ENCODE results near the gene DNAJC8. TPM values are rescaled to one million over a fixed set of nuclear protein-coding genes. Genes with fewer than 3 reads are reported as not detected.

DNAJC8 gene
- total and polyA plus RNA-seq, 2 of the 8 experiments (the other 6 are each of a cell fraction or from before 2014, with no cell fraction given) = 116 to 134 TPM

- peaks cover 3% of the 10 kb centered on the region; the same call in 1 of the 2 replicates for H3K79me1 ChIP-seq (ENCODE audit: low read depth, low read length)
- 73% methylated on average over 2 of the region's 2 CpGs; no CpG with 5 or more reads in 1 of the 2 experiments for WGBS, 2 experiments (ENCODE audit: extremely low coverage in 1 of 2, insufficient coverage in 1 of 2, insufficient read length in 1 of 2, insufficient replicate concordance in 2 of 2, low coverage in 1 of 2, low lambda C conversion rate in 2 of 2, missing lambda C conversion rate in 1 of 2)
- no peak overlapping the region for H2BK120ac ChIP-seq (replicated peaks; ENCODE audit: low read depth, low read length)
- FAIRE-seq (no peak), DNase-seq (ENCODE audit: low read depth in 1 of 2, low spot score in 2 of 2) (no peak)
- no peak overlapping the region for H3K23ac ChIP-seq (ENCODE audit: insufficient read length)
- H4K20me1 ChIP-seq (replicated peaks in 1 of 2; ENCODE audit: control insufficient read depth in 1 of 2, insufficient read depth in 2 of 2, low read length in 2 of 2) = no peaks in the 10 kb centered on the region
- TF ChIP-seq ASH2L (IDR thresholded peaks at IDR 0.05; ENCODE audit: low read length) (no peak), CEBPB (IDR thresholded peaks at IDR 0.05; ENCODE audit: low read depth, low read length) (no peak), SIX5 (IDR thresholded peaks at IDR 0.05; ENCODE audit: low read depth, low read length) (no peak), KDM4A (IDR thresholded peaks at IDR 0.05; ENCODE audit: low read depth, low read length, severe bottlenecking) (no peak), GTF2F1 (IDR thresholded peaks at IDR 0.05; ENCODE audit: borderline replicate concordance, low read depth, low read length) (no peak)
- no peak overlapping the region for H2AFZ ChIP-seq (ENCODE audit: low read length)
- H2BK5ac ChIP-seq (ENCODE audit: low read depth, low read length) = no peak overlapping the region
- no peak overlapping the region for H4K91ac ChIP-seq (replicated peaks; ENCODE audit: insufficient read length, low read length)
- H3K4me1 ChIP-seq (replicated peaks in 1 of 4; ENCODE audit: control insufficient read depth in 3 of 4, insufficient read depth in 4 of 4, low read length in 3 of 4) = no peaks in the 10 kb centered on the region
- ChIA-PET CTCF (ENCODE audit: partially characterized antibody) (no interaction called here), POLR2A (ENCODE audit: partially characterized antibody) (no interaction called here)
- H3K27ac ChIP-seq (ENCODE audit: low read depth, low read length) = no peak overlapping the region
- H3K4ac ChIP-seq (replicated peaks; ENCODE audit: insufficient read length, low read depth, low read length) = no peak overlapping the region
- H3K9ac ChIP-seq (replicated peaks in 1 of 4; ENCODE audit: extremely low read depth in 1 of 4, low read depth in 3 of 4, low read length in 3 of 4) = no peak overlapping the region
- no peak overlapping the region for H2BK20ac ChIP-seq (ENCODE audit: low read length)
- no peak overlapping the region for H3K18ac ChIP-seq (ENCODE audit: extremely low read depth, low read length)
- H3K23me2 ChIP-seq (ENCODE audit: low read depth, low read length) = peaks cover 5% of the 10 kb centered on the region; the same call in 1 of the 2 replicates
- peaks cover 10 to 36% of the 10 kb centered on the region in 2 experiments for H3K79me2 ChIP-seq (ENCODE audit: control insufficient read depth in 1 of 2, insufficient read depth in 2 of 2, low read length in 2 of 2)
- H2AK5ac ChIP-seq (ENCODE audit: low read depth, low read length) = no peak overlapping the region
- no peaks in the 10 kb centered on the region for H3K9me3 ChIP-seq (ENCODE audit: insufficient read depth in 2 of 2, low read depth in 1 of 2, low read length in 1 of 2)
- no peak overlapping the region for H4K8ac ChIP-seq (ENCODE audit: extremely low read depth, insufficient read depth, low read length)
- H2BK12ac ChIP-seq (ENCODE audit: low read depth, low read length) = no peak overlapping the region
- H3K36me3 ChIP-seq (ENCODE audit: control insufficient read depth in 2 of 4, insufficient read depth in 4 of 4, low read length in 3 of 4) = peaks cover 4 to 29% (median 21%) of the 10 kb centered on the region in 4 experiments; a peak in 7 of 8 replicates
- H3K4me2 ChIP-seq (ENCODE audit: insufficient read depth in 1 of 2, low read depth in 2 of 2, low read length in 2 of 2) = no peak overlapping the region
- no peak overlapping the region for H2BK15ac ChIP-seq (ENCODE audit: low read length)
- H3K14ac ChIP-seq (ENCODE audit: insufficient read length) = no peak overlapping the region
- H3K4me3 ChIP-seq (ENCODE audit: extremely low read depth in 1 of 4, insufficient read depth in 2 of 4, low read depth in 3 of 4, low read length in 4 of 4) = no peak overlapping the region
- no peak overlapping the region for H4K5ac ChIP-seq (ENCODE audit: insufficient read length, low read depth, low read length)
- no peaks in the 10 kb centered on the region for H3K27me3 ChIP-seq (replicated peaks in 1 of 4; ENCODE audit: control insufficient read depth in 3 of 4, extremely low read depth in 1 of 4, insufficient read depth in 3 of 4, low read length in 3 of 4)
- no peak overlapping the region for H3K56ac ChIP-seq (replicated peaks; ENCODE audit: insufficient read length, low read depth, low read length)
These were observed 2.8 kb downstream of the DNAJC8 start for GRCh38 chr1:28229996-28230395.
